Rectal smooth muscle tissue (tissue), 1 donor: ENCODE data around the gene ANKRD34B.

ENCODE experiments used
- H3K27ac ChIP-seq: one replicate; pipeline ENCODE4 v1.7.0; 2013; ENCODE audit warnings: low read depth, low read length, inconsistent platforms
- H3K27me3 ChIP-seq: one replicate; pipeline ENCODE4 v1.7.0; 2013; ENCODE audit warnings: low read length; ENCODE audit not compliant: control insufficient read depth, insufficient read depth
- H3K36me3 ChIP-seq: one replicate; pipeline ENCODE4 v1.7.0; 2013; ENCODE audit warnings: low read length; ENCODE audit not compliant: control insufficient read depth, insufficient read depth
- H3K4me1 ChIP-seq: one replicate; pipeline ENCODE4 v1.7.0; 2013; ENCODE audit warnings: low read length; ENCODE audit not compliant: control insufficient read depth, insufficient read depth
- H3K4me3 ChIP-seq: one replicate; pipeline ENCODE4 v1.7.0; 2013; ENCODE audit warnings: low read length
- H3K9ac ChIP-seq: one replicate; pipeline ENCODE4 v1.7.0; 2013; ENCODE audit warnings: low read length

Gene ANKRD34B

DNA sequence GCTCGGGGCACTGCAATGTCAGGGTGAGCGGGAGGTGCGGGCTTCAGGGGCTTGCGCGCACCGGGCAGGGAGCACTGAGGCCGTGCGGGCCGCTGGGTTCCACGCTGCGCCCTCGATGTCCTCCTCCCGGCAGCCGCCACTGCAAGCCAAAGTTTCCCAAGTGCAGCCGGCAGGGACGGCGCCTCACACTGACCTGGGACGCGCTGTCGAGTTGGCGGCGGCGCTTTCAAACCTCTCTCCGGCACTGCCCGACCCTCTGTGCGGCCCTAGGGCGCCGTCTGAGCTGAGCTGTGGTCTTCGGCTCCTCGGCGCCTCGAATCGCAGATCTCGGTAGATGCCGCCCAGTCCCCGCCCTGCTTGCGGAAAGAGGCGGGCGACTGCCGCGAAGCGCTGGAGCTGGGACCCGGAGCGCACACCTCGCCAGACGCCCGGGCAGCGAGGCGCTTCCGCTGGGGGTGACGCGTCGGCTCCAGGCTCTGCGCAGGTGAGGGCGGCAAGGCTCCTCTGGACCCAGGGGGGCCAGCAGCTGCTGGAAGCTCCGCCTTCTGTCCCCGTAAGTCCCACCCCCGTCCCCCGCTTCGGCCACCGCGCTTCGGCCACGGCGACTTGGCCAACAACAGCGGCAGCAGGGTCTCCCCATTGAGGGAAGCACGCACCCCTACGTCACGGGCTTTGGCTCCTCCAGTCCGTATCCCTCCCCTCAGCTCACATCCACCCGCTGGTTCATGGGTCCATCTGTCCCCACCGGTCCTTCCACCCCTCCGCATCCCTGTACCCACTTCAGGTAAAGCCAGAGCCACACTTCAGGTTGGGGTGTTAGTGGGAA lies at the start of gene ANKRD34B:
TSS of gene ANKRD34B (minus strand) at position 320 of the 826 bp plus-strand sequence. CDS start 10,261 bp downstream, outside the sequence.
- Histone ChIP-seq H3K36me3 (no peaks in the 10 kb centered on the region), H3K27ac (no peak within 1 kb of the TSS), H3K4me1 (no peaks in the 10 kb centered on the region), H3K9ac (no peak within 1 kb of the TSS), H3K27me3 (peaks cover 14% of the 10 kb centered on the region), H3K4me3 (peak within 1 kb of the TSS; percentile 32)

DNA sequence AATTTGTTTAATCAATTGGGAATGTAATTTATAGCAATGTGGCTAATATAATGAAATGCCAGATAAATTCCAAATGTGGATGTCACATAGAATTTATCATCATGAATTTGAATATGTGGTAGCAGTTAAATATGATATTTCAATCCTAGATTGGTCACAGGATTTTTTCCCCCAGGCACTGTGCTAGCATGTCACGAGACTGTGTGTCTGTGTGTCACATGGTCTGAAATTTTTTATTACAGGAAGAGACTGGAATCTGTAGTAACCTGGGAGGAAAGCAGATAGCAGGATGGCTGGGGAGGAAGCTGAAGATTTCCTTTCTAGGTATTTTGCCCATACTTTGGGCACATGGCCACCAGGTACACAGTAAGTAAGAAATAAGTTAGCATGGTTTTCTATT lies 49.0 kb upstream of the ANKRD34B start:
- no peak overlapping the region for H3K4me3 ChIP-seq
- no peaks in the 10 kb centered on the region for H3K36me3 ChIP-seq
- H3K27ac ChIP-seq = no peak overlapping the region
- no peak overlapping the region for H3K9ac ChIP-seq
- H3K27me3 ChIP-seq = no peaks in the 10 kb centered on the region
- no peaks in the 10 kb centered on the region for H3K4me1 ChIP-seq

DNA sequence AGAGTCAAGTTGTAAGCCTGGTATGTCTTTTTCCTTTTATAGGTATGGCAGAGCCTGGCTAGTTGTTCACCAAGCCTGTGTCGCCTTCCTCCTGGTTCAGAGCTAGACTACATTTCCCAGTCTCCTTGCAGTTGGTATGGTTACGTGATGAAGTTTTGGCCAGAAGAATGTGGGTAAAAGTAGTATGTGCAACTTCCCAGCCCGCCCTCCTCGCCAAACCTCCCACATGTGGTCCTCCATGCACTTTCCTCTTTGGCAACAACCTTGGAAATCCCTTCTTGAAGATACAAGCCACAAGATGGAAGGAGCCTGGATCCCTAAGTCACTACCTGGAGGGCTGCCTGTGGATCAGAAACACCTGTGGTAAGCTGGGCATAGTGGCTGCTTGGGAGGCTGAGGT lies 48.4 kb upstream of the ANKRD34B start:
- H3K9ac ChIP-seq = no peak overlapping the region
- no peaks in the 10 kb centered on the region for H3K36me3 ChIP-seq
- H3K27ac ChIP-seq = no peak overlapping the region
- no peaks in the 10 kb centered on the region for H3K4me1 ChIP-seq
- no peak overlapping the region for H3K4me3 ChIP-seq
- H3K27me3 ChIP-seq = no peaks in the 10 kb centered on the region

DNA sequence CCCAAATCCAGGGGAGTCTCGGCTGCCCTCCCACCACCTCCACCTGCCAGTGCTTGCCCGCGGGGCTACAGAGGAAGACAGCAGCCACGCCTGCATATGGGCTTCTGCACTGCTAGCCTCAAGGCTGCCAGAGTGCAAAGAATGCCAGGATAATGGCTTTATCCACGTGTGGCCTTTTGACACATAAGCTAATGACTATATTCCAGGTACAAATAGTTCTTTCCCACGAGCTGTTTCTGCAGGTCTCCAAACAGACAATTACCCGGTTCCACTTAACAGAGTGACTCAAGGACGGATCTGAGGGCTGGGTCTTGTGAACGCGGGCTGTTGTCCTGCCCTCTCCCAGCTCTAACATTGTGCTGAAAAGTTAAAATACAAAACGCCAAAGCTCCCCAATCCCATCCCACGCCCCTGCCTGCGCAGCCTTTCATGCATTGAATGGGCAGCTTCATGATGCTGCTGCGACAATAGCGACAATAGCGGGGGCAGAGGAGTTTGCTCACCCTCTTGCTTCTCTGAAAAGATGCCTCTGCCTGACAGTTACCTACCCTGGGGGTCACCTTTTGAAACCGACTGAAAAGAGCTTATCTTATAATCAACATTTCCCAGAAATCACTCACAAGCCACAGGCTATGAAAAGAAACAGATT lies 45.3 kb upstream of the ANKRD34B start:
- H3K4me3 ChIP-seq = no peak overlapping the region
- H3K27me3 ChIP-seq = no peaks in the 10 kb centered on the region
- no peaks in the 10 kb centered on the region for H3K36me3 ChIP-seq
- no peak overlapping the region for H3K27ac ChIP-seq
- H3K4me1 ChIP-seq = no peaks in the 10 kb centered on the region
- H3K9ac ChIP-seq = no peak overlapping the region

DNA sequence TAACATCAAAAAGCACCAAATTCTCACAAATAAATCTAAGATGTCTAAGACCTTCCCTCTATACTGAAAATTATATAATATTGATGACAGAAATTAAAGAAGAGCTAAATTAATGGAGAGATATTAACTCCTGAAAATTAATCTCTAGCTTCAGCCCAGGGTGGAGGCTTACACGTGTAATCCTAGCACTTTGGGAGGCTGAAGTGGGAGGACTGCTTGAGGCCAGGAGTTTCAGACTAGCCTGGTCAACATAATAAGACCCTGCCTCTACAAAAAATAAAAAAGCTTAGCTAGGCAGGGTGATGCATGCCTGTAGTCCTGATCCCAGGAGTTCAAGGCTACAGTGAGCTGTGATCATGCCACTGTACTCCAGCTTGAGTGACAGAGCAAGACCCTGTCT lies 39.6 kb upstream of the ANKRD34B start:
- Histone ChIP-seq H3K9ac (no peak overlapping the region), H3K27ac (no peak overlapping the region)

DNA sequence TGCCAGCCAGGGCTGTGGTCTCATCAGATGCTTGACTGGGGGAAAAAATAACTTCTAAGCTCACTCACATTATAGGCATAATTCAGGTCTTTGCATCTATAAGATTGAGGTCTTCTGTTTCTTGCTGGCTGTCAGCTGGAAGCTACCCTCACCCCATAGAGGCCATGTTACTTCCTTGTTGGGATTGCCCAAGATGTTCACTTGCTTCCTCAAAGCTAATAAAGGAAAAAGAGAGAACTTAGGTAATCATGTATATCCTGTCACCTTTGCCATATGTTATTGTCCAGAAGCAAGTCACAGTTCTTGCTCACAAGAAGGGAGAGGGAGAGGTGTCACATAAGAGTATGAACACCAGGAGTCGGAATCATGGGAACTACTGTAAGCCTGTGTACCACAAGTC lies 38.7 kb upstream of the ANKRD34B start:
- Histone ChIP-seq H3K27me3 (no peaks in the 10 kb centered on the region), H3K27ac (no peak overlapping the region), H3K4me1 (no peaks in the 10 kb centered on the region), H3K36me3 (no peaks in the 10 kb centered on the region), H3K4me3 (no peak overlapping the region), H3K9ac (no peak overlapping the region)

More for the DNA sequence above, 39.6 kb upstream of the ANKRD34B start:
- Histone ChIP-seq H3K27me3 (no peaks in the 10 kb centered on the region), H3K4me1 (no peaks in the 10 kb centered on the region), H3K4me3 (no peak overlapping the region), H3K36me3 (no peaks in the 10 kb centered on the region)

DNA sequence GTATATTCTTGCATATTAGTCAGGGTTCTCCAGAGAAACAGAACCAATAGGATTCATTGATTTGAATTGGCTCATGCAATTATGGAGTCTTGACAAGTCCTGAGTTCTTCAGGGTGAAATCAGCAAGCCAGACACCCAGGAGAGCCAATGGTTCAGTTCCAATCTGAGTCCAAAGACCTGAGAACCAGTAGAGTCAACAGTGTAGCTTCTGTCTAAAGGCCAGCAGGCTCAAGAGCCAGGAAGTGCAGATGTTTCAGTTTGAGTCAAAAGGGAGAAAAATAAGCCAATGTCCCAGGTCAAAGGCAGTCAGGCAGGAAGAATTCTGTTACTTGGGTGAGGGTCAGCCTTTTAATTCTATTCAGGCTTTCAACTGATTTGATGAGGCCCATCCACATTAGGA lies 37.8 kb upstream of the ANKRD34B start:
- Histone ChIP-seq H3K27ac (no peak overlapping the region), H3K27me3 (no peaks in the 10 kb centered on the region), H3K4me1 (no peaks in the 10 kb centered on the region)

DNA sequence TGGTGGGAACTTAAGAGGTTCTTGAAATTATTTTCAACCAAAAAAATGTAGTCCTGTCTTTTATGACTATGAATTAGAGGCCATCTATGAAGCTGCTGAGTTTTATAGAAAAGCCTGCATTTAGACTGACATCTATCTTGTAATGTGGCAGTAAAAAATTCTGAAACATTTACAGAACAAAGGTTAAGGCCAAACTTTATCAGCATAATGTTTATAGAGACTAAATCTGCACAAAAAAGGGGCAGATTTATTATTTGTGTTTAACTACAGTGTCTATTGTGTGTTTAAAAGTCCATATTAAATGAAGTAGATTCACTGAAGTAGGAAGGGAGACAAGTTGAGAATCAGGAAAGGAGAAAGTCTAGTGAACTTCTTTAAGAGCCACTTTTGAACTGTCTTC lies 37.3 kb upstream of the ANKRD34B start:
- H3K27ac ChIP-seq = no peak overlapping the region
- no peaks in the 10 kb centered on the region for H3K4me1 ChIP-seq
- no peak overlapping the region for H3K9ac ChIP-seq
- no peak overlapping the region for H3K4me3 ChIP-seq
- no peaks in the 10 kb centered on the region for H3K36me3 ChIP-seq
- no peaks in the 10 kb centered on the region for H3K27me3 ChIP-seq

More for the DNA sequence above, 37.8 kb upstream of the ANKRD34B start:
- H3K36me3 ChIP-seq = no peaks in the 10 kb centered on the region
- no peak overlapping the region for H3K9ac ChIP-seq
- H3K4me3 ChIP-seq = no peak overlapping the region

DNA sequence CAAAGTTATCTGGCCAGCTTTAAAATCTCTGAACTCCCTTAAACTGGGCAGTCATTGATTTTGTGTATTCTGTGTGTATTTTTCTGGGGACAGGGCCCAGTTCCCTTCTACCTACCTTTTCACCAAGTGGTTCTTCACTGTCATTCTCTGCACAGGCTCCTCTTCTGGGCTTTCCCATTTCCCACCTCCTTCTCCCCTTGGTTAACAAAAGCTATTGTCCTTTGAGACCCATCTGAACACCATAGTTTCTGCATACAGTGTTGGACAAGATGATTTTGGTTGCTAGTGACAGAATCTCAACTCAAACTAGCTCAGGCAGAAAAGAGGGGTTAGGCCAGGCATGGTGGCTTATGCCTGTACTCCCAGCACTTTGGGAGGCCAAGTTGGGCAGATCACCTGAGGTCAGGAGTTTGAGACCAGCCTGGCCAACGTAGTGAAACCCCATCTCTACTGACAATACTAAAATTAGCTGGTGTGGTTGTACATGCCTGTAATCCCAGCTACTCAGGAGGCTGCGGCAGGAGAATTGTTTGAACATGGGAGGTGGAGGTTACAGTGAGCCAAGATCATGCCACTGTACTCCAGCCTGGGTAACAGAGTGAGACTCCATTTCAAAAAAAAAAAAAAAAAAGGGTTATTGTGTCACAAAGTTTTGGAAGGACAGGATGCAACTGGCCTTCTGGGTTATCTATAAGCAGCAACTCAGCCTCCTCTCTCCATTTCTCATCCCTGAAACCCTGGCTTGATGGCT lies 31.0 kb upstream of the ANKRD34B start:
- Histone ChIP-seq H3K27ac (no peak overlapping the region), H3K36me3 (no peaks in the 10 kb centered on the region)

DNA sequence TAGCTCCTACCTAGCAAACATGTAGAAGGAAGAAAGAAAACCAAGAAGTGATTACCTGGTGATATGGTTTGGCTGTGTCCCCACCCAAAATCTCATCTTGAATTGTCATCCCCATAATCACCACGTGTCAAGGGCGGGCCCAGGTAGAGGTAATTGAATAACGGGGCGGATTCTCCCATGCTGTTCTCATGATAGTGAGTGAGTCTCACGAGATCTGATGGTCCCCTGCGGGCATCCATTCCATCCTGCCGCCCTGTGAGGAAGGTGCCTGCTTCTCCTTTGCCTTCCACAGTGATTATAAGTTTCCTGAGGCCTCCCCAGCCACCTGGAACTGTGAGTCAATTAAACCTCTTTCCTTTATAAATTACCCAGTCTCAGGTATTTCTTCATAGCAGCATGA lies 27.4 kb upstream of the ANKRD34B start:
- Histone ChIP-seq H3K4me1 (no peaks in the 10 kb centered on the region), H3K27ac (no peak overlapping the region), H3K27me3 (no peaks in the 10 kb centered on the region), H3K4me3 (no peak overlapping the region), H3K36me3 (no peaks in the 10 kb centered on the region), H3K9ac (no peak overlapping the region)

More for the DNA sequence above, 31.0 kb upstream of the ANKRD34B start:
- no peaks in the 10 kb centered on the region for H3K4me1 ChIP-seq
- no peaks in the 10 kb centered on the region for H3K27me3 ChIP-seq
- no peak overlapping the region for H3K9ac ChIP-seq
- no peak overlapping the region for H3K4me3 ChIP-seq

DNA sequence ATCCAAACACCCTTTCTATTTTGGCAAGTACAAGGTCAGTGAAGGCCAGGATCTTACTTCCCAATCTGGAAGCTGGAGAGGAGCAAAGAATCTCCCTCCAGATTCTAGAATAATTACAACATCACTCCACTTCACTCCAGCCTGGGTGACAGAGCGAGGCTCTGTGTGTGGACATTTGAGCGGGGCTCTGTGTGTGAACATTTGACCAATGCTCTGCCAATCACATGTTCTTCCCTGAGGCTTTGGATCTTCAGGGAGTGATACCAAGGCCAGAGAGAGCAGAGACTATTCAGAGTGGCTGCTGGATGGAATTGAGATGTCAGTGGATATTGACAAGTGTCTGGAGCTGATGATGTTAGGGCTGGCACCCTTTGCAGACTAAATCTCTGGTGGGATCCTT lies 24.7 kb upstream of the ANKRD34B start:
- Histone ChIP-seq H3K4me1 (no peaks in the 10 kb centered on the region), H3K27me3 (no peaks in the 10 kb centered on the region), H3K36me3 (no peaks in the 10 kb centered on the region), H3K4me3 (no peak overlapping the region), H3K9ac (no peak overlapping the region), H3K27ac (no peak overlapping the region)

DNA sequence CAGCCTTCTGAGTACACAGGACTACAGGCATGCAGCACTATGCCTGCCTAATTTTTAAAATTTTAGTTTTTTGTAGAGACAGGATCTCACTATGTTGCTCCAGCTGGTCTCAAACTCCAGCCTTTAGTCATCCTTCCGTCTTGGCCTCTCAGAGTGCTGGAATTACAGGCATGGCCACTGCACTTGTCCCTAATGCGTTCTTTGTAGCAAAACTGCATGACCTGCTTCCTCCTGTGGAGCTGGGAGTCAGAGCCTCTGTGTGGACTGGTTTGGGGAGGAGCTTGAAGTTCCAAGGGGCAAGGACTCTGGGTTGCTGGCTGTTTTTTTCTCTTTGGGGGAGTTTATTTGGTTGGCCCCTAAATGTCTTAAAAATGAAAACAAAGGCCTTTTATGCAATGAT lies 22.7 kb upstream of the ANKRD34B start:
- H3K9ac ChIP-seq = no peak overlapping the region
- no peak overlapping the region for H3K27ac ChIP-seq
- H3K4me3 ChIP-seq = no peak overlapping the region
- H3K4me1 ChIP-seq = no peaks in the 10 kb centered on the region
- no peaks in the 10 kb centered on the region for H3K27me3 ChIP-seq
- H3K36me3 ChIP-seq = no peaks in the 10 kb centered on the region
